Stimulated activated CD8-positive, alpha-beta memory T cell treated with anti-CD3 and anti-CD28 coated beads, Interleukin-7, amount 100 ng/mL, for 24 hours (primary cell): ENCODE data around the gene TMEM255B.

Experiments
- DNase-seq: peaks from one replicate; pipeline ENCODE4 v3.0.0-alpha.2; 2020; ENCODE audit warnings: low read depth

The TMEM255B gene

GRCh38 chr13:113849546-113849945 lies 90.5 kb downstream of the TMEM255B start:
- DNase-seq, result no peak

DNA sequence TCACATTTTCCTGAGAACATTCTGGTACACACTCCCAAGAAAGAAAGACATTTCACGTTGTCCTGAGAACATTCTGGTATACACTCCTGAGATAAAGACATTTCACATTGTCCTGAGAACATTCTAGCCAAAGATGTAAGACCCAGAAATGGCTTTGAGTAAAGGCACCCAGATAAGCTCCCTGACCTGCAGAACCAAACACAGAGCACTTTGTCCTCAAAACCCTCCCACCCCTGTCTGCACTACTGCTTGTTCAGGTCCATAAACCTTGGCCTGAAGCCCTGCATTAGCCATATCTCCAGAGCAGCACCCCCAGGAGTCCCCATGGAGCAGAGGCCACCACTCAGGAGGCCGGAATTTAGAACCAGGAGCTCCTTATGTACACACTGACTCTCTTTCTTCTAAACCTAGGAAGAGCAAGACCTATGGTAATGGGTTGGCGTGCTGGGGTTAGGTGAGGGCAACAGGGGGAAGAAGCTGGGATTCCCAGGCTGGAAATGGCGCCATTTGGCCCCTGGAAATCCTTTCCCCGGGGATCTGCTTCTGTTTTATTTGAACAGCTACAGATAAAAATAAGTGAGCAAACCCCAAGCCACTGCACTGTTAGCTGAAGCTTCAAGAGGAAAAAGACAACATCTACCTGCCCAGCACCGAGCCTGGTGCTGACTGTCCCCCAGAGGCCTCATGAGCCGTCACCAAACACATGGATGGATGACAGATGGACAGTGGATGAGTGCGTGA lies 91.1 kb downstream of the TMEM255B start:
- DNase-seq, result no peak

- DNase-seq, result no peak
Measured at GRCh38 chr13:113850722-113851479, 91.9 kb downstream of the TMEM255B start.

DNA sequence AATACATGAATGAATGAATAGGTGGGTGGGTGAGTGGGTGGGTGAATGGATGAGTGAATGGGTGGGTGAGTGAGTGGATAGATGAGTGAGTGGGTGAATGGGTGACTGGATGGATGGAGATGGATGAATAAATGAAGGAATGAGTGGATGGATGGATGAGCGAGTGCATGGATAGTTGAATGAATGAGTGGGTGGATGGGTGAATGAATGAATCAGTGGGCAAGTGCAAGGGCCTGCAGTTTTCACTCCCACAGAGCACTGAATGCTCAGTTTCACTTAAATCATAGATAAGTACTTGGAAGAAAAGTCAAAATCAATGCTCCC lies 92.4 kb downstream of the TMEM255B start:
- DNase-seq, result no peak

DNA sequence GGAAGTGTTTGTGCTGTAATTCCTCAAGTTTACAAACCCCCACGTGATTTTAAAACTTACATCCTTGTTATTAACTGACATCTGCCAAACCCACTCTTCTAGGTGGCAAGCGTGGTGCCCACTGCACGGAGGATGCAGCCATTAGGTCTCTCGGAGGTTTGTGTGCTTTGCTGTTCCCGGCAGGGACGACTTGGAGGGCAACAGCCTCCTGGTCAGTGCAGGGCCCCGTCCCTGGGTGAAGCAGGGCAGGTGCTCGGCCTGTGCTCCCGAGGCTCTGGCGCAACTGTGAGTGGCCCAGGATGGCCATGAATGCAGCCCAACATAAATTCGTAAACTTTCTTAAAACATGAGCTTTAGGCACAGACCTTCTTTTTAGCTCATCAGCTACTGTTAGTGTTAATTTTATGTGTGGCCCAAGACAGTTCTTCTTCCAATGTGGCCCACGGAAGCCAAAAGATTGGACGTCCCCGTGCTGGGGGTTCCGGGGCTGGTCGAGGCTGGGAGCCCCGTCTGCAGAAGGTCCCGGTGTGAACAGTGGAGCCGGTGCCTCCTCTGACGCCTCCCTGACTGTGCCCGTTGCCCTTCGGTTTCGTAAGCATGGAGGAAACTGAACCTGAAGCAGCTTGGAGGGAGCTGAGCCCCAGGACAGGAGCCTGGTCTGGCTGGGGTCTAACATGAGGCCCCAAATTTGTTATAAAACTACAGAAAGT lies 93.0 kb downstream of the TMEM255B start:
- no peak for DNase-seq

DNA sequence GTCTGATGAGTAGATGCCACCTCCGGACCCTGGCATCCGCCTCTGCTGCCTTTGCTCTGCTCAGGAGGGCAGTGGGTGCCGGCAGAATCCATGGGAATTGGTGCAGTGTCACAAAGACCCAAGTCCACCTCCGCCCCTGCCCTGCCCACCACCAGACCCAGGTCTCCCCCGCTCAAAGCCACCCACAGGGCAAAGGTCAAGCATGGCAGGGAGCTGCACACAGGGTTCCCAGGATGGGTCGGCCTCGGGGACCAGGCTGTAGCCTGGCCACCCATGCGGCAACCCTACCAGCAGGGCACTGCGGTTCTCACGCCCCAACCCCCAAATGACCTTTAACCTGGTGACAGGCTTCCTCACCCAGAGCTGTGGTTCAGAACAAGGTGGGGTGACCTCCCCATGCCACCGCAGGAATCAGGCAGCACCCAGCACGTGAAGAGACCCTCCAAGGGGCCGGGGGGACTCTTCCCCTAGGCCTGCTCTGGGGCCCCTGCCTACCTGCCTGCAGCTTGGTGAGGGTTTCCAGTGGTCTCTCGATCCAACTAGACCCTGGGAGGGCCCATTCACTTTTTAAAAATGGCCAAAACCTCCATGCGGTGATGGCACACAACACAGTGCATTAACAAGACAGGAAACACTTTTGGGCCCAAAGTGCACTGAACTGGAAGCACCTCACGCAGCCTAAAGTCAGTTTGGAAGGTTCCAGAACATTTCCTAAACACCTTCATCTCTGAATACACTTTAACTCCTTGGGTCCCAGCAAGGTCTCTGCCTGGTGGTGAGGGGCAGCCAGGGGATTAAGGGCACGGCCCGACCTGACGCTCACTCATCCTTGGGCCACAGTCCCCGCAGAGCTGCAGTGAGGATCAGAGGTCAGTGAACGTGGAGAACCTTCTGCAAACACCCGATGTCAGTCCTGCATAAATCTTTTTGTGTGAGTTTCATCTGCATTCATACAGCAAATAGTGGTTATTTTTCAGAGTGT lies 93.8 kb downstream of the TMEM255B start:
- DNase-seq, result no peak

DNA sequence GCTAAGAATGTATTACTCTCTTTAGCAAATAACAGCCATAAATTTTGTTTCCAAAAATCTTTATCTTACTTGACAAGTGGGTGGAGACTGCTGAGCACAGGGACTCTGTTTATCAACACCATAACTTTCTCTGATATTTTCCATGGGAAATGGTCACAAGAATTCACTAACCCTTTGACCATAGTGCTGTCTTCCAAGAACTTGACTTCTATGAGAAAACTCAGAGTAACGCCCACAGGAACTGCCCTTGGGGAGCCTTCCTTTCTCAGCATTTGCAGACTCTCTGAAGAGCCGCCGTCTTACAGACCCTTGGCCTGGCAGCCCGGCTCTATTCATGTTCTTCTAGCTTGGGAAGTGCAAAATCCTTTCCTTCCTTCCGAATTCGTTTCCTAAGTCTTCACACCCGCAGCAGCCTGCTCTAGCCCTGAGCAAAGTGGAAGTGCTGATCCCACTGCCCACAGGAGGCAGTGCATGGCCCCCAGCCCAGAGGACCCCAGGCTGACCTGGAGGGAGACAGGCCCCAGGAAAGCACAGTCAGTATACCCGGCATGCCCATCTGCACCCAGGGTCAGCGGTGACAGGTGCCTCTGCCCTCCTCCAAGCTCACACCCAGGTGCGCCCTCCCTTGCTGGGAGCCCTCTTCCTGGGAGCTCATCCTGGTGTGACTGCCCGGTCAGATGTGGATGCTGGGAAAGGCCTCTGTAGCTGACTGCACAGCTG lies 94.7 kb downstream of the TMEM255B start:
- DNase-seq, result no peak

DNA sequence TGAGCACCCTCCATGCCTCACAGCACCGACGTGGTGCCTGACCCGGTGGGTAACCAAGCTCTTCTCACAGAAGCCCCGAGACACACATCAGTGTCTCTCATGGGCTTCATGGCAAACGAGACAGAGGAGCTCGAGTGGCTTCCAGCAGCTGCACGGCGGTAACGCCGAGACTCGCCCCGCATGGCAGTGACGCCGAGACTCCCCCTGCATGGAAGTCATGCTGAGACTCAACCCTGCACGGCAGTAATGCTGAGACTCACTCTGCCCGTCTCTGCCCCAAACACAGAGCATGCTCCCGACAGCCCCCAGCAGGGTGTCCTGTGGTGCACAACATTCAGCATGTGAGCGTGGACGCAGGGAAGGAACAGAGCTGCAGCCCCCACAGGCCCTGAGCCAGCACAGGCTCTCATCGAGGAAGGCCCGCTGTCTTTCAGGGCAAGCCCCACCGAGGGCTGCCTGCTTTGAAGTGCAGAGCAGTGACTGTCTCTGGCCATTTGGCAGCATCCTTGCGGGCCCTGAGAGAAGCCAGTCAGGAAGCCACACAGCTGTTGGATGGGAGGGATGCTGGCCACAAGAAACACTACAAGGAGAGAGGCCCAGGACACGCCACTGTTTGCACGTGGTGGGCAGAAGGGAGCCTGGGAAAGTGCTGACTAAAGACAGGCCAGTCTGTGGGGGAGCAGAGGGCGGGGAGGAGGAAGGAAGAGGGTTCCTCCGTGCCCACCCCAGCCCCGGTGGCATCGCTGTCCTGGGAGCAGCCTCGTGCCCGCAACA lies 95.4 kb downstream of the TMEM255B start:
- DNase-seq, result no peak

- DNase-seq, result no peak
Measured at GRCh38 chr13:113855012-113855921, 96.2 kb downstream of the TMEM255B start.

DNA sequence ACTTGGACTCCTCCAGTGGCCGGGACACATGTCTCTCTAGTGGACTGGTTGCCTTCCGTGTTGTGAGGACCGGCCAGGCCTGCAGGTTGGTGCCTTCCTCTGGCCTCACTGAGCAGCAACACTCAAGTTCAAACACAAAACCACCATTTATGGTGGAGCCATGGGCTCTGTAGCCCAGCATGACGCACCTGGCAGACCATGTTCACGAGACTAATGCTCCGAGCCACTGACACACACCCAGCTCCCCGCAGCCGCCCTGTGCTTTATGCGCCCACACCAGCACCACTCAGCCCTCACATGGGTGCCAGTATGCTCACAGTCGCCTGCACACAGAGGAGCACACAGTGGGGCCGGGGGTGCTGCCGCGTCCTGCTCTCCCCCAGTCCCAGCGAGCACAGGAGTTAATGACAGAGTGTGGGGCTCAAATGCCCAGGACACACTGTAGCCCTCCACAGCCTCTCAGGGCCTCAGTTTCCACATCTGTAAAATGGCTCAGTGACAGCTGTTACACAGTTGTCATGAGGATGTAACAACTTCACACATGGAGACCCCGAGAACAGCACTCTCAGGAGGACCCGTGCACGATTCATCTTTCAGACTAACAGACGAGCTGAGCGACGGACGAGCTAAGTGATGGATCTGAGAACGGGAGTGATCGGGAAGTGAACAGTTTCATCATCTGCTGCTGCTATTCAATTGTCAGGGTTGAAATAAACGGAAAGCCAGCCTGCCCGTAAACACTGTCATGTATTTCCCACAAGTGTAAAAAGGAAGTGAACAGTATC lies 97.1 kb downstream of the TMEM255B start:
- DNase-seq, result no peak

- DNase-seq, result no peak
Measured at GRCh38 chr13:113856716-113857065, 97.7 kb downstream of the TMEM255B start.

GRCh38 chr13:113857531-113858195 lies 98.6 kb downstream of the TMEM255B start:
- DNase-seq, result no peak

GRCh38 chr13:113859311-113860050 lies 100.5 kb downstream of the TMEM255B start:
- no peak for DNase-seq

- DNase-seq, result no peak
Measured at GRCh38 chr13:113860051-113860664, 101.1 kb downstream of the TMEM255B start.

- DNase-seq, result no peak
Measured at GRCh38 chr13:113860665-113861432, 101.8 kb downstream of the TMEM255B start.

DNA sequence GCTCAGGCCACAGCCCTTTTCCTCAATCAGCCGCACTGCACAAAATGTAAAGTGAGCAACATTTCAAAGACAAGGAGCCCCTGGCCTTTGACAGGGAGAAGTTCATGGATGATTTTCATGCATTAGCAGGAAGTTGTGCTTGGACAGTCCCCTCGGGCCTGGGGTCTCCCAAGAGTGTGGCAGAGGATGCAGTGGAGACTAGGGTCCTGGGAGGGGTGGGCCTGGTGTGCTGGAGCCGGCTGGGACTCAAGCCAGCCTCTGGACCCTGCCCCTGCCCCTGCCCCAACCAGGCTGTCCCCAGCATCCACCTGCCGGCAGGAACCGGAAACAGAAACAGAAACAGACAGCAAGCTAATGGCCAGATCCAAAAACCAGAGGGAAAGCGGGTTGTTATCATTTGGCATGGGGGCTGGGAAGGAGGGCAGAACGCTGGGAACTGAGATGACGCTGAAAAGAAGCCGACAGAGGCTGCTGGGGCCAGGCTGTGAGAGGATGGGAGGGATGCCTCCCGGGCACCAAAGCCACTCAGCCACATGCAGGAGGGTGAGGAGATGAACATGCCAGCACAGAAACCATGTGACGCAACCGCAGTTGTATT lies 102.5 kb downstream of the TMEM255B start:
- DNase-seq, result no peak
